ENCODE data around the gene UQCRC1. TPM values are rescaled to one million over a fixed set of nuclear protein-coding genes. Genes with fewer than 3 reads are reported as not detected.
"Not testable (repeated sequence)": the region's sequence is repeated elsewhere in the genome, so short reads cannot be mapped to it uniquely, and the experiment has no call there.

UQCRC1 gene
- total RNA-seq, 4 donors from 2014 or later = 143 to 196 (median 186) TPM

DNA sequence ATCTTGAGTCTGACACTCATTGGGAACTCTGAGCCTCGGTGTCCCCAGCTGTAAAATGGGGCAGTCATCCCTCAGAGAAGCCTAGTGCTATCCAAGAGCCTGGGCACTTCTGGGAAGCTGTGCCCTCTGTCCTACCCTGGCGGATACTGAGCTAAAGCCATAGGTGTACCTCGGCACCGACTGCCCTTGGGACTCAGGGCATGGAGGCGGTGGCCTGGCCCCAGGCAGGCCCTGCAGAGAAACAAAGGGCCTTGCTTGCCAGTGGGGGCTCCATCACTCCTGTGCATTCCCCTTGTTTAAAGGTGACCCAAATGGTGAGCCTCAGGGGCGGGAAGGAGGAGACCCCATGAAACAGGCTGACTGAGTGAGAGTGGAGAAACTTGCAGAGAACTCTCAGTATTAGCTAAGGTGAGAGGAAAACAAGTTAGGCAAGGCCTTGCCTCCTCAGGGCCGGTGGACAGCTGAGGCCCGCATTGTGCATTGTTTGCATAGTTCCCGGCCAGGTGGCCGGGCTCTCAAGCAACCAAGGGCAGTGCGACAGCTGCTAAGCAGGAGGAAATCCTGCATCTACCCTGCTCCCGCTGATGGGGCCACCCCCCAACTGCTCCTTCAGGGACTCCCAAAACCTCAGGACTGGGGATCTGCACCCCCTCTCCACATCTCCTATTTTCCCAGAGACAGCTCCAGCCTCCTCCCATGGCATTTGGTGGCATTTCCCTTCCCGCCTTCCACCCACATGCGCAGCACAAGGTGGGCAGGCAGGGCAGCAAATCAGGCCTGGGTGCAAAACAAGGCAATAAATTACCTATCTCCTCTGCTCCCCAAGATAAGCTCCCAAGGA, 57.1 kb downstream of the UQCRC1 start:
- Histone ChIP-seq H3K9me3 (no peaks in the 10 kb centered on the region), H3K4me3 (no peak overlapping the region), H3K4me1 (peaks cover 0 to 25% (median 10%) of the 10 kb centered on the region in 4 donors), H3K27me3 (no peaks in the 10 kb centered on the region), H3K36me3 (peaks cover 0 to 7% (median 0%) of the 10 kb centered on the region in 3 donors), H3K27ac (peak overlapping the region in 1 of 4 donors; percentile 7)
- TF ChIP-seq POLR2A (IDR thresholded peaks at IDR 0.05) = no peak
- TF ChIP-seq, protein P1, sequence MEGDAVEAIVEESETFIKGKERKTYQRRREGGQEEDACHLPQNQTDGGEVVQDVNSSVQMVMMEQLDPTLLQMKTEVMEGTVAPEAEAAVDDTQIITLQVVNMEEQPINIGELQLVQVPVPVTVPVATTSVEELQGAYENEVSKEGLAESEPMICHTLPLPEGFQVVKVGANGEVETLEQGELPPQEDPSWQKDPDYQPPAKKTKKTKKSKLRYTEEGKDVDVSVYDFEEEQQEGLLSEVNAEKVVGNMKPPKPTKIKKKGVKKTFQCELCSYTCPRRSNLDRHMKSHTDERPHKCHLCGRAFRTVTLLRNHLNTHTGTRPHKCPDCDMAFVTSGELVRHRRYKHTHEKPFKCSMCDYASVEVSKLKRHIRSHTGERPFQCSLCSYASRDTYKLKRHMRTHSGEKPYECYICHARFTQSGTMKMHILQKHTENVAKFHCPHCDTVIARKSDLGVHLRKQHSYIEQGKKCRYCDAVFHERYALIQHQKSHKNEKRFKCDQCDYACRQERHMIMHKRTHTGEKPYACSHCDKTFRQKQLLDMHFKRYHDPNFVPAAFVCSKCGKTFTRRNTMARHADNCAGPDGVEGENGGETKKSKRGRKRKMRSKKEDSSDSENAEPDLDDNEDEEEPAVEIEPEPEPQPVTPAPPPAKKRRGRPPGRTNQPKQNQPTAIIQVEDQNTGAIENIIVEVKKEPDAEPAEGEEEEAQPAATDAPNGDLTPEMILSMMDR (IDR thresholded peaks at IDR 0.05) = no peak
- no peak for TF ChIP-seq EP300 (IDR thresholded peaks at IDR 0.05)
- no peak for DNase-seq (ENCODE audit: low spot score in 2 of 2)
- 84 to 88% methylated on average over 14 of the region's 14 CpGs for WGBS, 2 donors

DNA sequence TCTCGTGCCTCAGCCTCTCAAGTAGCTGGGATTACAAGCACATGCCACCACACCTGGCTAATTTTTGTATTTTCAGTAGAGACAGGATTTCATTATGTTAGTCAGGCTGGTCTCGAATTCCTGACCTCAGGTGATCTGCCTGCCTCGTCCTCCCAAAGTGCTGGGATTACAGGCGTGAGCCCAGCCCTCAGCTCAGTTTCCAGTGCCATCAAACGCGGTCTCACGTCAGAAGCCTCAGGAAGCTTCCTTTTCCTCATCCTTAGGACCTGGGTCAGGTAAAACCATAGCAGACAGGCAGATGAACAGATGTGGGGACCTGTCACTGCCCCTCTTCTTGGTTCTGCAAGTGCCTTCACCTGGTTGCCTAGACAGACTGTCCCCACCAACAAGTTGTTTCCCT, 57.8 kb downstream of the UQCRC1 start:
- Histone ChIP-seq H3K4me1 (peaks cover 0 to 22% (median 7%) of the 10 kb centered on the region in 4 donors), H3K36me3 (peaks cover 0 to 12% (median 0%) of the 10 kb centered on the region in 3 donors)
- not testable (repeated sequence) for DNase-seq (ENCODE audit: low spot score in 2 of 2); H3K27ac ChIP-seq; H3K4me3 ChIP-seq; H3K27me3 ChIP-seq; H3K9me3 ChIP-seq
- WGBS, 2 donors = 93% methylated on average over 7 of the region's 7 CpGs

Small RNA genes lying within 50 kb of the gene (small RNA-seq; reads per million reads assigned to genes)
- not detected for gene MIR6823

Other genes with a start within 250 kb of the UQCRC1 start
- not detected for gene FBXW12, start 237.4 kb downstream of the UQCRC1 start, total RNA-seq
- gene PLXNB1, start 179.6 kb downstream of the UQCRC1 start, total RNA-seq = 100 to 1,000 TPM; 216 to 379 (median 339) TPM
- 10 to 100 TPM; 23.4 to 33.3 (median 29.2) TPM for gene CCDC51, start 169.5 kb downstream of the UQCRC1 start, total RNA-seq
- gene TMA7, start 169.4 kb downstream of the UQCRC1 start, total RNA-seq = 100 to 1,000 TPM; 212 to 380 (median 291) TPM
- 10 to 100 TPM in 2 of 4 donors, 1 to 10 TPM in 2; 7.5 to 10.5 (median 9.3) TPM for gene ATRIP, start 162.9 kb downstream of the UQCRC1 start, total RNA-seq
- gene SHISA5, start 105.5 kb downstream of the UQCRC1 start, total RNA-seq = 100 to 1,000 TPM in 2 of 4 donors, 10 to 100 TPM in 2; 78.4 to 145 (median 93.9) TPM
- gene PFKFB4, start 52.8 kb downstream of the UQCRC1 start, total RNA-seq = 1 to 10 TPM; 2.2 to 9.0 (median 7.6) TPM
- 1 to 10 TPM in 1 of 4 donors, not detected in 3; 1.5 TPM for gene UCN2, start 45.9 kb downstream of the UQCRC1 start, total RNA-seq
- 10 to 100 TPM in 3 of 4 donors, 1 to 10 TPM in 1; 3.1 to 15.7 (median 15.0) TPM for gene COL7A1, start 14.3 kb downstream of the UQCRC1 start, total RNA-seq
- gene TMEM89, start 12.1 kb upstream of the UQCRC1 start, total RNA-seq = not detected
- 10 to 100 TPM; 13.8 to 26.4 (median 15.9) TPM for gene SLC26A6, start 25.8 kb upstream of the UQCRC1 start, total RNA-seq
- 10 to 100 TPM in 1 of 4 donors, 1 to 10 TPM in 2, under 1 TPM in 1; 0.87 to 13.5 (median 1.5) TPM for gene CELSR3, start 53.2 kb upstream of the UQCRC1 start, total RNA-seq
- gene NCKIPSD, start 76.3 kb upstream of the UQCRC1 start, total RNA-seq = 10 to 100 TPM; 32.4 to 88.5 (median 51.8) TPM
- 100 to 1,000 TPM; 130 to 202 (median 171) TPM for gene IP6K2, start 107.6 kb upstream of the UQCRC1 start, total RNA-seq
- 10 to 100 TPM; 26.9 to 37.5 (median 32.4) TPM for gene PRKAR2A, start 238.2 kb upstream of the UQCRC1 start, total RNA-seq

All from tibial nerve (tissue), 4 donors.